WI38 (cell line): ENCODE measurements around the gene KLHL29.

Source experiments
- H3K4me3 ChIP-seq: 2 replicates; pipeline ENCODE4 v1.5.1; 2011; ENCODE audit warnings: low read depth, mild to moderate bottlenecking, control low read depth, low read length
- TF ChIP-seq, protein P1 (sequence below): IDR thresholded peaks from 2 replicates; pipeline ENCODE4 v1.5.1; 2012; ENCODE audit warnings: low read depth, mild to moderate bottlenecking, control low read depth, low read length

Gene KLHL29

DNA sequence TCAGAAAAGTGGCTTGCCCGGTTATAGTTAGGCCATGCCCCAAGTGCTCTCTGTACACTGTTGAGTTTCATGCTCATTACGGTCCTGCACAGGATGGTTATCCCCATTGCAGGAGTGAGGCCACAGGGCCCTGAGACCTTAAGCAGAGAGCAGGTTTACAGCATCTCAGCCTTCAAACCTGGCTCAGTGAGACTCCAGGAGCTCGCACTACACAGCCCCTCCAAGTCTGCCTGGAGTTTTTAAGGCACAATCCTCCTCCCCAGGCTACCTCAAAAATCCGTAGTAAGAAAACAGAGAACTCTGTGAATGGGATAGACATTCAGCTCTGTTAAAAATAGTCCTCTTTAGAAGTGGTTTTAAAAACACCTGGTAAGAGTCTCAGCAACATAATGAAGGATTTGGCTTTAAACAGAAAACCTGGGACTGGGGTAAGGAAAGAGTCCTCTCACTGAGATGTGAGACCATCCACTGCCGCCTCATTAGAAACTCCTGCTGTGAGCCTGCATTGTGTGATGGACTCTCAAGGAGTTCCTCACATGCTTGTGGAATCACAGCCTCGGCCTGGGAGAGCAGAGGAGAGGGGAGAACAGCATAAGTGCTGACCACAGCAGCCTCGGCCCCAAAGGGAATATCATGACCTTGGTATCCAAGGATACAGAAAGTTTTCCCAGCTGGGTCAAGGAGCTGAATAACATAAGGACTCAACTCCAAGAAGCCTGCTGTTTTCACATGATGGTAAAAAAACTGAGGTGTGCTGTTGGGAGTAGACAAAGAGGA is 327.2 kb downstream of the KLHL29 start:
- no peak overlapping the region for H3K4me3 ChIP-seq
- TF ChIP-seq, protein P1, sequence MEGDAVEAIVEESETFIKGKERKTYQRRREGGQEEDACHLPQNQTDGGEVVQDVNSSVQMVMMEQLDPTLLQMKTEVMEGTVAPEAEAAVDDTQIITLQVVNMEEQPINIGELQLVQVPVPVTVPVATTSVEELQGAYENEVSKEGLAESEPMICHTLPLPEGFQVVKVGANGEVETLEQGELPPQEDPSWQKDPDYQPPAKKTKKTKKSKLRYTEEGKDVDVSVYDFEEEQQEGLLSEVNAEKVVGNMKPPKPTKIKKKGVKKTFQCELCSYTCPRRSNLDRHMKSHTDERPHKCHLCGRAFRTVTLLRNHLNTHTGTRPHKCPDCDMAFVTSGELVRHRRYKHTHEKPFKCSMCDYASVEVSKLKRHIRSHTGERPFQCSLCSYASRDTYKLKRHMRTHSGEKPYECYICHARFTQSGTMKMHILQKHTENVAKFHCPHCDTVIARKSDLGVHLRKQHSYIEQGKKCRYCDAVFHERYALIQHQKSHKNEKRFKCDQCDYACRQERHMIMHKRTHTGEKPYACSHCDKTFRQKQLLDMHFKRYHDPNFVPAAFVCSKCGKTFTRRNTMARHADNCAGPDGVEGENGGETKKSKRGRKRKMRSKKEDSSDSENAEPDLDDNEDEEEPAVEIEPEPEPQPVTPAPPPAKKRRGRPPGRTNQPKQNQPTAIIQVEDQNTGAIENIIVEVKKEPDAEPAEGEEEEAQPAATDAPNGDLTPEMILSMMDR: no peak

DNA sequence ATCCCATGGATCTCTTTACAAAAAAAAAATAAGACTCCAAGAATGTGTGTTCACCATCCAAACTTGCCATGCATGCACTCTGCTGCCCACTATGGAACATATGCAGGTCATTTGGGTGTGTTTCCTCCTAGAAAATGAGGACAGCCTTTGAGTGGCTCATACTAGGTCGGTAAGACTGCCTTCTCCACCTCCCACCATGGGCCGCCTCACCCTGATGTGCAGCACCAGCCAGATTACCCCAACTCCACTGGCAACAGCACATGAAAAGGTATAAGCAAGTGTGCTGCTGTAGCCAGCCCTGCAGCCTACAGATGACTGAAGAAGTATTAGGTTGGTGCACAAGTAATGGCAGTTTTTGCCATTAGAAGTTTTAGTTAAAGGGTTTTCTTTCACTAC is 327.8 kb downstream of the KLHL29 start:
- TF ChIP-seq, protein P1: no peak
- H3K4me3 ChIP-seq: no peak overlapping the region

DNA sequence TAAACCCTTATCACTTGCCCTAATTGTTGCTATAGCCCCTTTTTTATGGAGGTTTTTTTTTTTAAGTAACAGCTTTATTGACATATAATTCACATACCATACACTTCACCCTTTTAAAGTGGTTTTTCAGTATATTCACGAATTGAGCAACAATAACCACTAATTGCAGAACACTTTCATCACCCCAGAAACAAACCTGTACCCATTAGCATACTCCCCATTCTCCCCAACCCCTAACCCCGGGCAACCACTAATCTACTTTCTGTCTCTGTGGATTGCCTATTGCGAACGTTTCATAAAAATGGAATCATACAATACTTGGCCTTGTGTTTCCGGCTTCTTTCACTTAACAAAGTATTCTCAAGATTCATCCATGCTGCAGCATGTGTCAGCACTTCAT is 328.4 kb downstream of the KLHL29 start:
- no peak overlapping the region for H3K4me3 ChIP-seq
- TF ChIP-seq, protein P1: no peak

DNA sequence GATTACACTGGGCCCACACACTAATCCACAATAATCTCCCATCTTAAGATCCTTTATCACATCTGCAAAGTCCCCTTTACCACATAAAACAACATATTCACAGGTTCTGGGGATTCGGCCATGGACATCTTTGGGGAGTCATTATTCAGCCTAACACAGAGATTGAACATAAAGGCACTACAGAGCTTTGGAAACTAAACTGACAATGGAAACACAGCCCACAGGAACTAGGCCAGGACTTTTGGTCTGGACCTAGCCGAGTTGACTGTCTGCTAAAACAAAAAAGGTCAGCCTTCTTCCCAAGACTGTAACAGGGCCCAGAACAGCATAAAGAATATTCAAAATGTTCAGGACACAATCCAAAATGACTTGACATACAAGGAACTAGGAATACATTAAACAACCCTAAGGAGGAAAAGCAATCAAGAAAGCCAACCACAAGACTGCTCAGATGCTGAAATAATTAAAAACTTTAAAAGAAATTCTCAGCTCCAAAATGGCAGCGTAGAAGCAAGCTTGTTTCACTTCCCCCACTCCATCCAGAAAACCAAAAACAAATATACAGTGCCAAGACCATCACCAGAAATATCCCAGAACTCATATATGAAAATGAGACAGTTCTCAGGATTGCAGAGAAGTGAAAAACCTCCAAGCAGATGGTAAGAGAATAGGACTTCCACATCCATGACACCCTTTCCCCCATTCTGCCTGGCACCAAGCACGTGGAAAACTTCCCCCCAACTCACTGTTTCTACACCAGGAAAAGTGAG is 334.1 kb downstream of the KLHL29 start:
- no peak overlapping the region for H3K4me3 ChIP-seq
- TF ChIP-seq, protein P1: no peak

DNA sequence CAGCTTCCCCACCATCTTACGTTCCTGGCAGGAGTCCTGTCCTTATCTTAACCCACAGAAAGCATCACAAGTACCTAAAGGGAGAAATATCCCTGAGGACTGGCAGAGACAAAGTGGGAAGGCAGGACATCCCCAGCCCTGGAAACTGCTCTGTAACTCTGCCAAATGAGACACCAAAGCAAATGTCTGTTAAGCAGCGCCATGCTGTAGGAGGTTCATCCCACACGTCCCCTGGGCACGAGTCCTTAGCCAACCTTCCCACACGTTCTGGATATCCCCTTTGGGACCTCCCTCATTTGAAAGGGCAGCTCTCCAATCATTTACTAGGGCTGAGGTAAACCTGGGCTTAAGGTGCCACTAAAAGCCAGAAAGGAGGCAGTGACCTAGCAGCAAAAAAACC is 334.7 kb downstream of the KLHL29 start:
- TF ChIP-seq, protein P1: no peak
- no peak overlapping the region for H3K4me3 ChIP-seq

DNA sequence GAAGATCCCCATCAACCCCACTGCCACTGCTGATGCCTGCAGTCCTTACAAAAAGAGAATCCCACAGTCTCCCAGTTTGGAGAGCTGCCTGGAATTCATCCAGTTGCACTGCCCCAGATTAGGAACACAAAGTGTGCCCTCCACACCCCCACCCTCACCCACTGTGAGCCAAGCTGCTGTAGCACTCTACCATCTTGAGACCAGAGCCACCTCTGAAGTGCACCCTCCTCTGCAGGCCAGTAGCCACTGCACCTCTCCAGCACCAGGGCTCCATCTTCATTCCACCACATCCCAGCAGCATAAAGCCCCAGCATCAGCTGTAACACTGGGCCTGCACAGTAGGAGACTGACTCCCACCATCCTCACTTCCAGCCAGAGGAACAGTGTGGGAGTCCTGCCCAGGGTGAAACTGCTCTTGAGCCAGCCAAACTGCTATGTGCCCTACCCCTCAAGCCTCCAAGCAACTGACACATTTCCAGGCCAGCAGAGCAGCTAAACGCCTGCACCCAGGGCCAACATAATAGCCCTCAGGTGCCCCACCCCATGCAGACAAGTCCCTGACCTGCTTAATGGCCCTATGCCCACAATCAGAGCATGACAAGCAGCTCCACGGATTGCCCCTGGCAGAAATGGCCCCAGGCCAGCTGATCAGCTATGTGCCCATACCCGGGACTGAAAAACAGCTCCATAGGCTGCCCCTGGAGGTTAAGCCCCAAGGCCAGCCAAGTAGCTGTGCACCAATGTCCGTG is 335.9 kb downstream of the KLHL29 start:
- TF ChIP-seq, protein P1: no peak
- no peak overlapping the region for H3K4me3 ChIP-seq
